ENCODE data around the gene TSPAN12. TPM values are rescaled to one million over a fixed set of nuclear protein-coding genes. Genes with fewer than 3 reads are reported as not detected.

The TSPAN12 gene, protein sequence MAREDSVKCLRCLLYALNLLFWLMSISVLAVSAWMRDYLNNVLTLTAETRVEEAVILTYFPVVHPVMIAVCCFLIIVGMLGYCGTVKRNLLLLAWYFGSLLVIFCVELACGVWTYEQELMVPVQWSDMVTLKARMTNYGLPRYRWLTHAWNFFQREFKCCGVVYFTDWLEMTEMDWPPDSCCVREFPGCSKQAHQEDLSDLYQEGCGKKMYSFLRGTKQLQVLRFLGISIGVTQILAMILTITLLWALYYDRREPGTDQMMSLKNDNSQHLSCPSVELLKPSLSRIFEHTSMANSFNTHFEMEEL
- 14.0 and 16.2 TPM in 2 replicates for total RNA-seq

DNA sequence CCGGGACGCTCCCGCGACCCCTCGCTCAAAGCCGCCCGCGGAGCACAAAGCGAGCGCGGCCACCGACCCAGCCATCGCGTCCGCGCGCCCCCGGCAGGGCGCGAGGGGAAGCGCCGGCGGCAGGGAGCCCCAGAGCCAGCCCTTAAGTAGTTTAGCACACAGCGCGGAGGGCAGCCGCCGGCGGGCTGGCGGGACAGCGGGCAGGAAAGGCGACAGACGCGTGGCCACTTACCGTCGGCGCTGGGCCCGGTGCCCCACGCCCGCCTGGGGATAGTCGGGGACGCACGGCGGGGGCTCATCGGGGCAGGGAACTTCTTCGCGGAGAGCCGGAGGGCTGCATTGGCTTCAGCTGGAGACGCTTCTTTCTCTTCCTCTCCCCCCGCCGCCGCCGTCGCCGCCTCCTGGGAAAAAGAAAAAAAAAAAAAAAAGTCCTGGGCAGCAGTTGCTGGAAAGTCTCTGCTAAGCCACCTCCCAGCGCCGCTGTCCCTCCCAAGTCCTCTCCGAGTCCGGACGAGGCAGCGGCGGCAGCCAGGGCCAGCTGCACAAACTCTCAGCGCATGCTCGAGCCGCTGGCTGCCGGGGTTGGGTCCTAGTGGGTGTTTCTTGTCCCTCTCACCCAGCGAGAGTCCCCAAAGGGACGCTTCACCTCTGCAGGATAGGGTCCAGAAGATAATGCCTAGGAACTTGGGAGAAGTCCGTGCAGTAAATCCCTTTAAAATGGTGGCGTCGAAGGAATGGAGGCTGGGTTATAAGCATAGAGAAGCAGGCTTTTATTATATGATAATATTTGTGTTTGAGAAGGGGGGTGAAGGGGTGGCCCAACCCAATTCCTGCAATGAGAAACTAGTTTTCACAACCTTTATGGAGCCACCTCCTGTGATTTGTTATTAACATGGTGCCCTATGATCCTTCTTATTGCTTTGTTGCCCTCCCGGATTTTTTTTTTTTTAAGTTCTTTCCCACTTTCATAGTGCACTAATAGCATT is at the start of gene TSPAN12:
TSPAN12 (minus strand) TSS at position 557 of the 986 bp plus-strand sequence. CDS start 1,381 bp downstream, outside the sequence.

Other genes starting within 250 kb of the TSPAN12 start
- gene ING3, start 92.6 kb upstream of the TSPAN12 start, total RNA-seq, result 17.2 and 28.9 TPM in 2 replicates
- gene CPED1, start 130.6 kb upstream of the TSPAN12 start, total RNA-seq, result under 0.01 and 23.9 TPM in 2 replicates

Measured in epithelial cell of umbilical artery (primary cell).